ENCODE measurements around the gene SLC39A11.

DNA sequence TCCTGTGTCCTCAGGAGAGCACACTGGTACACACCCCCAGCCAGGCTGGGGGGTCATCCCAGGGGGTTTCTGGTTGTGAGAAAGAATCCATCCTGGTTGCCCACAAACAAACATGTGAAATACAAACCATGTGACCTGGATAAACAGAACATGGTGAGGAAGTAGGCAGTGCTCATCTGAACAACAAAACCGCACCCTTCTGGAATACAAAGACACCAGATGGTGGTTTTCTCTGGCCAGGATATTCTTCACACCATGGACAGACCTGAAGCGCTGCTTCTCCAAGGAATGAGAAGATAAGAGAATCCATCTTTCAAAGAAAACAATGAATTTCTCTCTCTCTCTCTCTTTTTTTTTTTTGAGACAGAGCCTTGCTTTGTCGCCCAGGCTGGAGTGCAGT, 302.3 kb downstream of the SLC39A11 start:
- no peak for TF ChIP-seq FOSL1 (IDR thresholded peaks at IDR 0.05; ENCODE audit: low read depth)
- TF ChIP-seq POLR2A (IDR thresholded peaks at IDR 0.05; ENCODE audit: borderline replicate concordance, extremely low read depth, insufficient read depth, insufficient read length): no peak
- TF ChIP-seq, protein P1, sequence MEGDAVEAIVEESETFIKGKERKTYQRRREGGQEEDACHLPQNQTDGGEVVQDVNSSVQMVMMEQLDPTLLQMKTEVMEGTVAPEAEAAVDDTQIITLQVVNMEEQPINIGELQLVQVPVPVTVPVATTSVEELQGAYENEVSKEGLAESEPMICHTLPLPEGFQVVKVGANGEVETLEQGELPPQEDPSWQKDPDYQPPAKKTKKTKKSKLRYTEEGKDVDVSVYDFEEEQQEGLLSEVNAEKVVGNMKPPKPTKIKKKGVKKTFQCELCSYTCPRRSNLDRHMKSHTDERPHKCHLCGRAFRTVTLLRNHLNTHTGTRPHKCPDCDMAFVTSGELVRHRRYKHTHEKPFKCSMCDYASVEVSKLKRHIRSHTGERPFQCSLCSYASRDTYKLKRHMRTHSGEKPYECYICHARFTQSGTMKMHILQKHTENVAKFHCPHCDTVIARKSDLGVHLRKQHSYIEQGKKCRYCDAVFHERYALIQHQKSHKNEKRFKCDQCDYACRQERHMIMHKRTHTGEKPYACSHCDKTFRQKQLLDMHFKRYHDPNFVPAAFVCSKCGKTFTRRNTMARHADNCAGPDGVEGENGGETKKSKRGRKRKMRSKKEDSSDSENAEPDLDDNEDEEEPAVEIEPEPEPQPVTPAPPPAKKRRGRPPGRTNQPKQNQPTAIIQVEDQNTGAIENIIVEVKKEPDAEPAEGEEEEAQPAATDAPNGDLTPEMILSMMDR (IDR thresholded peaks at IDR 0.05 in 2 of 3, conservative IDR thresholded peaks at IDR 0.05 in 1 of 3; ENCODE audit: borderline replicate concordance in 1 of 3, insufficient read depth in 1 of 3, low read depth in 2 of 3, low read length in 2 of 3): no peak
- no peak for TF ChIP-seq YY1 (IDR thresholded peaks at IDR 0.05; ENCODE audit: extremely low read depth, insufficient replicate concordance, low read depth, low read length)
- no peak for TF ChIP-seq POLR2AphosphoS5 (IDR thresholded peaks at IDR 0.05; ENCODE audit: low read depth, low read length)
- no peak for TF ChIP-seq RAD21 (IDR thresholded peaks at IDR 0.05; ENCODE audit: low read depth)
- TF ChIP-seq SRF (IDR thresholded peaks at IDR 0.05; ENCODE audit: low read depth): no peak
- no peak for TF ChIP-seq SP1 (IDR thresholded peaks at IDR 0.05; ENCODE audit: low read depth)
- no peak for TF ChIP-seq SIN3A (IDR thresholded peaks at IDR 0.05; ENCODE audit: low read depth)
- TF ChIP-seq EZH2phosphoT487 (IDR thresholded peaks at IDR 0.05; ENCODE audit: borderline replicate concordance): no peak
- no peak for TF ChIP-seq ELF1 (IDR thresholded peaks at IDR 0.05; ENCODE audit: borderline replicate concordance, low read depth)
